HG03457 (cell line): Measurements from ENCODE around the gene DPF1.

Experiments
- ATAC-seq: cut with Tn5 transposase; IDR thresholded peaks from one replicate; pipeline ENCODE4 v1.9.1; 2021; ENCODE audit warnings: moderate number of reproducible peaks; ENCODE audit not compliant: unreplicated experiment

The DPF1 gene

GRCh38 chr19:38201731-38202130, 22.3 kb downstream of the DPF1 start:
- no peak for ATAC-seq

GRCh38 chr19:38199340-38199739, 24.7 kb downstream of the DPF1 start:
- no peak for ATAC-seq

GRCh38 chr19:38197937-38198704, 25.9 kb downstream of the DPF1 start:
- ATAC-seq = no peak

- ATAC-seq = no peak
Measured at GRCh38 chr19:38196948-38197656, 26.9 kb downstream of the DPF1 start.

GRCh38 chr19:38196245-38196837, 27.7 kb downstream of the DPF1 start:
- ATAC-seq = no peak

GRCh38 chr19:38195237-38195636, 28.8 kb downstream of the DPF1 start:
- ATAC-seq = no peak

- no peak for ATAC-seq
Measured at GRCh38 chr19:38194061-38194701, 29.8 kb downstream of the DPF1 start.

GRCh38 chr19:38193445-38193844, 30.6 kb downstream of the DPF1 start:
- ATAC-seq = no peak

- no peak for ATAC-seq
Measured at GRCh38 chr19:38191747-38192146, 32.3 kb downstream of the DPF1 start.

GRCh38 chr19:38190793-38191192, 33.2 kb downstream of the DPF1 start:
- no peak for ATAC-seq

- ATAC-seq = no peak
Measured at GRCh38 chr19:38190061-38190460, 34.0 kb downstream of the DPF1 start.

GRCh38 chr19:38185562-38185961, 38.5 kb downstream of the DPF1 start:
- ATAC-seq = no peak

GRCh38 chr19:38184815-38185214, 39.2 kb downstream of the DPF1 start:
- no peak for ATAC-seq

- no peak for ATAC-seq
Measured at GRCh38 chr19:38183251-38183897, 40.6 kb downstream of the DPF1 start.

- no peak for ATAC-seq
Measured at GRCh38 chr19:38182536-38183210, 41.3 kb downstream of the DPF1 start.

- no peak for ATAC-seq
Measured at GRCh38 chr19:38180071-38180470, 44.0 kb downstream of the DPF1 start.

- ATAC-seq = no peak
Measured at GRCh38 chr19:38175422-38175821, 48.6 kb downstream of the DPF1 start.

- no peak for ATAC-seq
Measured at GRCh38 chr19:38173291-38174041, 50.6 kb downstream of the DPF1 start.

GRCh38 chr19:38172001-38172400, 52.0 kb downstream of the DPF1 start:
- ATAC-seq = no peak

- ATAC-seq = no peak
Measured at GRCh38 chr19:38170334-38170733, 53.7 kb downstream of the DPF1 start.
